Body of pancreas (tissue), 4 donors: ENCODE measurements around the gene AFG3L2. TPM values are rescaled to one million over a fixed set of nuclear protein-coding genes. Genes with fewer than 3 reads are reported as not detected.
A peak's percentile ranks its signal among the peaks of the same experiment; 100 is the strongest.

Experiments used
- ATAC-seq: fragments of 150-250 bp; one replicate; pipeline ENCODE4 v1.9.1; 2016
- DNase-seq, 4 donors: peaks; one replicate each; pipeline ENCODE4 v3.0.0-alpha.2; 2019
- H3K27ac ChIP-seq, 4 donors: fragments of 200-600 bp; sonication (generic); 1 replicate in 3 of 4; 2 replicates in 1 of 4; pipeline versions ENCODE4 v1.5.1 to v1.6.1; 2016 to 2019; ENCODE audit warnings: mild to moderate bottlenecking in 1 of 4, mixed read lengths in 1 of 4, moderate library complexity in 1 of 4
- H3K27me3 ChIP-seq, 2 donors: fragments of 200-600 bp; sonication (generic); one replicate each; pipeline ENCODE4 v1.6.0; 2016; ENCODE audit warnings: mild to moderate bottlenecking in 1 of 2
- H3K36me3 ChIP-seq, 2 donors: fragments of 200-600 bp; sonication (generic); replicated peaks in 1 of 2; 2 replicates each; pipeline ENCODE4 v1.5.1; 2016; ENCODE audit warnings: low read depth in 2 of 2; ENCODE audit not compliant: insufficient read depth in 1 of 2
- H3K4me1 ChIP-seq: fragments of 200-600 bp; sonication (generic); one replicate; pipeline ENCODE4 v1.6.0; 2016
- H3K4me3 ChIP-seq, 2 donors: fragments of 200-600 bp; sonication (generic); 1 replicate in 1 of 2; 2 replicates in 1 of 2; pipeline ENCODE4 v1.5.1; 2016 to 2019
- H3K9me3 ChIP-seq, 3 donors: fragments of 200-600 bp; sonication (generic); 1 replicate in 2 of 3; 2 replicates in 1 of 3; pipeline ENCODE4 v1.5.1; 2016
- POLR2A ChIP-seq, 3 donors: fragments of 450-650 bp; IDR thresholded peaks; one replicate each; pipeline ENCODE4 v1.6.1; 2016; ENCODE audit warnings: antibody characterized with exemption in 3 of 3, mild to moderate bottlenecking in 2 of 3
- WGBS, 2 donors: methylation state at CpG; one replicate each; pipeline ENCODE4 v1.1.5; 2017; 5-methylcytosine and 5-hydroxymethylcytosine counted together
- intact Hi-C: fragments of 100-400 bp; cut with DNase I; formaldehyde crosslinking; loops from one replicate; pipeline ENCODE4 v1.15.1; 2023
- total RNA-seq, 2 donors: library from RNA; depleted of rRNA; stranded (reverse); fragments of >200 nt; gene quantifications; one replicate each; pipeline ENCODE4 v1.1.0, GENCODE V29; 2016
- TF ChIP-seq, protein P1 (sequence below), 7 experiments: fragments of 450-650 bp in 4 of 7; fragments of 200-600 bp in 3 of 7; sonication (generic) in 3 of 7; IDR thresholded peaks; one replicate each; pipeline ENCODE4 v1.5.1; 2016 to 2019; ENCODE audit warnings: antibody characterized with exemption in 7 of 7

The AFG3L2 gene
- total RNA-seq, 2 donors from 2014 or later, result 30.4 to 33.6 TPM

DNA sequence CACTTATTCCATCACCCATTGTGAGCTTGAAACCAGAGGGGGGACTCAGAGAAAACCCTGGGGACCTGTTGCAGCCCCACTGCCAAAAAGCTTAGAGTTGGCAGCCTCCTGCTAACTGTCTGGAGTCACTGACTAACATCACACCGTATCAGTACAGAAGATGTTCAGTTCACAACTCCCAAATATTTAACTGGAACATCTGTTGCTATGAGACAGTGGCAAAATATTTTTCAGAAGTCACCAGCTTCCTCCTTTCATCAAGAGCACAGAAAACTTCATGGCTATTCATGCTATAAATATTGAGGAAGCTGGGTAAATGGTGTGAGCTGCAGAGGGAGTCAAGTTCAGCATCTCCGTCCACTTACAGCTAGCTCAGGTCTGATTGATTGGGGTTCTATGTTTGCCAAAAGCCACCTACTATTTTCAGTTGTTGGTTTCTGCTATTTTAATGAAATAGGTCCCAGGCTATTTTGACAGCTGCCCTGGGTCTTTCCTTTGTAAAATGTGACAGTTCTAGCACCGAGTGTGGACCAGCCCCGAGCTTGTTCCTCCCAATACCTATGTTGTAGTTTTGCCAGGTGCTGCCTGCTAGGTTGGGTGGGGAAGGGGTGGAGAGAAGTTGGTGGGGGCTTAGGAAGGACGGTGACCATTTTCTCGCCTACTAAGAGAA lies 59.2 kb downstream of the AFG3L2 start:
- Histone ChIP-seq H3K4me3 (no peak overlapping the region), H3K4me1 (peaks cover 40% of the 10 kb centered on the region), H3K27me3 (no peaks in the 10 kb centered on the region), H3K9me3 (no peaks in the 10 kb centered on the region), H3K27ac (peak overlapping the region in 2 of 4 donors; percentile 6 to 20), H3K36me3 (no peaks in the 10 kb centered on the region)
- DNase-seq, result no peak
- 66 to 69% methylated on average over 6 of the region's 6 CpGs for WGBS, 2 donors
- TF ChIP-seq, protein P1, sequence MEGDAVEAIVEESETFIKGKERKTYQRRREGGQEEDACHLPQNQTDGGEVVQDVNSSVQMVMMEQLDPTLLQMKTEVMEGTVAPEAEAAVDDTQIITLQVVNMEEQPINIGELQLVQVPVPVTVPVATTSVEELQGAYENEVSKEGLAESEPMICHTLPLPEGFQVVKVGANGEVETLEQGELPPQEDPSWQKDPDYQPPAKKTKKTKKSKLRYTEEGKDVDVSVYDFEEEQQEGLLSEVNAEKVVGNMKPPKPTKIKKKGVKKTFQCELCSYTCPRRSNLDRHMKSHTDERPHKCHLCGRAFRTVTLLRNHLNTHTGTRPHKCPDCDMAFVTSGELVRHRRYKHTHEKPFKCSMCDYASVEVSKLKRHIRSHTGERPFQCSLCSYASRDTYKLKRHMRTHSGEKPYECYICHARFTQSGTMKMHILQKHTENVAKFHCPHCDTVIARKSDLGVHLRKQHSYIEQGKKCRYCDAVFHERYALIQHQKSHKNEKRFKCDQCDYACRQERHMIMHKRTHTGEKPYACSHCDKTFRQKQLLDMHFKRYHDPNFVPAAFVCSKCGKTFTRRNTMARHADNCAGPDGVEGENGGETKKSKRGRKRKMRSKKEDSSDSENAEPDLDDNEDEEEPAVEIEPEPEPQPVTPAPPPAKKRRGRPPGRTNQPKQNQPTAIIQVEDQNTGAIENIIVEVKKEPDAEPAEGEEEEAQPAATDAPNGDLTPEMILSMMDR (IDR thresholded peaks at IDR 0.05), result no peak
- no peak for TF ChIP-seq POLR2A (IDR thresholded peaks at IDR 0.05)
- ATAC-seq, result peak; percentile 10
- intact Hi-C loops, result no loop called here

GRCh38 chr18:12315911-12316310 lies 61.1 kb downstream of the AFG3L2 start:
- TF ChIP-seq POLR2A (IDR thresholded peaks at IDR 0.05), result no peak
- TF ChIP-seq, protein P1 (IDR thresholded peaks at IDR 0.05), result no peak
- ATAC-seq (peak; percentile 38), DNase-seq (peak in 3 of 4 donors; percentile 49 to 66 (median 55))
- intact Hi-C loops, result no loop called here
- H3K27me3 ChIP-seq, result no peaks in the 10 kb centered on the region
- no peaks in the 10 kb centered on the region for H3K9me3 ChIP-seq
- 18 to 35% methylated on average over 3 to 5 of the region's 5 CpGs for WGBS, 2 donors
- H3K4me1 ChIP-seq, result peaks cover 43% of the 10 kb centered on the region
- H3K36me3 ChIP-seq, result peaks cover 0 to 3% of the 10 kb centered on the region in 2 donors
- peak overlapping the region in 2 of 4 donors; percentile 2 to 18 for H3K27ac ChIP-seq
- H3K4me3 ChIP-seq, result no peak overlapping the region

DNA sequence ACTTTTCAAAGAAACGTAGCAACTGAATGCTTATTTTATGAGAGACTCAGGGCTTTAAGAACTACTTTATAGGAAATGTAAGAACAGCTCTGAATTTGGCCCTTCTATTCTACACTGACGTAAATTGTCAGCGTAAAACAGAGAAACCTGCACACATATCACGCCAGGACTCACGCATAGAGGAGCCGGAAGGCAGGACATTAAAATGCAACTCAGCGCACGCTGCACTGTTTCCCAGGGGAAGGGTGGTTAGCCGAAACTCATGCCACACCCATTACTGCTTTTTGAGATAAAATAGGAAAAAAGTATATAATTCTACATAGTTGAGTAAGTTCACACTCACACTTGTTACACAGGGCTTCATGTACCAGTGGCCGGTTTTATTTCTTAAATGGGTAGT lies 61.5 kb downstream of the AFG3L2 start:
- H3K36me3 ChIP-seq, result peaks cover 0 to 3% of the 10 kb centered on the region in 2 donors
- peak overlapping the region in 3 of 4 donors; percentile 2 to 90 (median 18) for H3K27ac ChIP-seq
- 54 to 55% methylated on average over 10 of the region's 10 CpGs for WGBS, 2 donors
- ATAC-seq (no peak), DNase-seq (no peak)
- no peaks in the 10 kb centered on the region for H3K9me3 ChIP-seq
- intact Hi-C loops, result no loop called here
- H3K4me3 ChIP-seq, result no peak overlapping the region
- H3K4me1 ChIP-seq, result peaks cover 46% of the 10 kb centered on the region
- no peaks in the 10 kb centered on the region for H3K27me3 ChIP-seq
- TF ChIP-seq, protein P1 (IDR thresholded peaks at IDR 0.05), result no peak
- TF ChIP-seq POLR2A (IDR thresholded peaks at IDR 0.05), result no peak

- Histone ChIP-seq H3K9me3 (no peaks in the 10 kb centered on the region), H3K27me3 (no peaks in the 10 kb centered on the region), H3K4me3 (no peak overlapping the region), H3K36me3 (peaks cover 0 to 3% of the 10 kb centered on the region in 2 donors), H3K27ac (peak overlapping the region in 3 of 4 donors; percentile 77 to 90 (median 82)), H3K4me1 (peaks cover 54% of the 10 kb centered on the region)
- DNase-seq (no peak), ATAC-seq (no peak)
- WGBS, 2 donors, result 61 to 63% methylated on average over 1 of the region's 1 CpG
- intact Hi-C loops, result no loop called here
- TF ChIP-seq, protein P1 (IDR thresholded peaks at IDR 0.05), result no peak
- no peak for TF ChIP-seq POLR2A (IDR thresholded peaks at IDR 0.05)
Measured at GRCh38 chr18:12314591-12315305, 62.3 kb downstream of the AFG3L2 start.
